Measurements from ENCODE around the gene BSDC1.

- TF ChIP-seq REST (IDR thresholded peaks at IDR 0.05; ENCODE audit: insufficient read depth in 1 of 2, low read depth in 2 of 2, low read length in 1 of 2) (no peak), CTCF (IDR thresholded peaks at IDR 0.05) (no peak), SIN3A (IDR thresholded peaks at IDR 0.05; ENCODE audit: borderline replicate concordance, insufficient read depth, low read depth, low read length) (no peak), POLR2AphosphoS5 (IDR thresholded peaks at IDR 0.05; ENCODE audit: low read depth, low read length) (no peak), TCF7L2 (IDR thresholded peaks at IDR 0.05; ENCODE audit: low read depth, low read length) (no peak)
These were observed 32.4 kb downstream of the BSDC1 start for GRCh38 chr1:32361674-32362473.
